Heart right ventricle (tissue), 16 donors: ENCODE data around the gene ZFP57. TPM values are rescaled to one million over a fixed set of nuclear protein-coding genes. Genes with fewer than 3 reads are reported as not detected.

Source experiments
- ATAC-seq, 8 donors: fragments of 200-7000 bp; cut with Tn5 transposase; one replicate each; pipeline ENCODE4 v1.9.1; 2020; ENCODE audit warnings: mild to moderate bottlenecking in 8 of 8, moderate library complexity in 8 of 8, moderate number of reproducible peaks in 1 of 8
- DNase-seq, 2 donors: peaks; one replicate each; pipeline ENCODE4 v3.0.0-alpha.2; 2020
- H3K27ac ChIP-seq, 10 donors: fragments of 200-600 bp; sonication (generic) in 2 of 10; one replicate each; pipeline versions ENCODE4 v1.5.0 to v1.8.0; 2020 to 2022; ENCODE audit warnings: mild to moderate bottlenecking in 3 of 10
- H3K27me3 ChIP-seq, 7 donors: fragments of 200-600 bp; one replicate each; pipeline ENCODE4 v1.8.0; 2021 to 2022; ENCODE audit warnings: mild to moderate bottlenecking in 2 of 7
- H3K36me3 ChIP-seq, 9 donors: fragments of 200-600 bp; sonication (generic) in 1 of 9; one replicate each; pipeline versions ENCODE4 v1.5.0 to v1.8.0; 2020 to 2022; ENCODE audit warnings: mild to moderate bottlenecking in 2 of 9
- H3K4me1 ChIP-seq, 9 donors: fragments of 200-600 bp; sonication (generic) in 1 of 9; one replicate each; pipeline versions ENCODE4 v1.5.0 to v1.8.0; 2020 to 2022; ENCODE audit warnings: mild to moderate bottlenecking in 4 of 9
- H3K4me3 ChIP-seq, 10 donors: fragments of 200-600 bp; sonication (generic) in 2 of 10; one replicate each; pipeline versions ENCODE4 v1.5.0 to v1.8.0; 2020 to 2022; ENCODE audit warnings: mild to moderate bottlenecking in 7 of 10, moderate library complexity in 2 of 10
- H3K9me3 ChIP-seq, 11 donors: fragments of 200-600 bp in 10 of 11; sonication (generic) in 2 of 11; one replicate each; pipeline versions ENCODE4 v1.5.0 to v1.8.0; 2013 to 2022; ENCODE audit warnings: mild to moderate bottlenecking in 2 of 11, control low read depth in 1 of 11, moderate library complexity in 1 of 11
- CTCF ChIP-seq, 9 donors: fragments of 200-600 bp; sonication (generic) in 2 of 9; IDR thresholded peaks; one replicate each; pipeline versions ENCODE4 v1.5.0 to v1.8.0; 2021 to 2022; ENCODE audit warnings: antibody characterized with exemption in 9 of 9, mild to moderate bottlenecking in 5 of 9, moderate library complexity in 1 of 9
- WGBS, 2 donors: extraction: QIAGEN DNeasy Blood & Tissue Kit; methylation state at CpG; one replicate each; pipeline ENCODE4 v1.1.7; 2013; ENCODE audit warnings: inconsistent platforms in 1 of 2; 5-methylcytosine and 5-hydroxymethylcytosine counted together
- intact Hi-C, 10 donors: fragments of 100-400 bp; cut with DNase I; formaldehyde crosslinking; loops; one replicate each; pipeline versions ENCODE4 v1.11.1 to v1.14.2; 2022
- polyA plus RNA-seq, 2 donors: library from polyadenylated mRNA; stranded (reverse); fragments of 200-250 nt; gene quantifications; one replicate each; pipeline ENCODE4 v1.2.3, GENCODE V29; 2013
- total RNA-seq, 10 donors: library from RNA; stranded (reverse); fragmentation: NEBNext Ultra II Directional in 3 of 10; extraction: Animal tissue kit (Norgen Biotek cat#: 25700) in 3 of 10; gene quantifications; one replicate each; pipeline versions ENCODE4 v1.2.1 to v1.2.4, GENCODE V29; 2021 to 2023
- donor health status: Arrhythmogenic right ventricular cardiomyopathy.
- donor health status: ischemic (EF 13 %, LVEDD 7.1; RV severe dilation, severe dysfunction).
- donor health status: healthy with polysubstance abuse.
- donor health status: DM: no; HTN: yes; CAD: no.
- donor health status: DM: no; HTN: no; CAD: no.
- donor health status: ischemic (EF 25% LVEDD 6.9; RV normal size, moderate dysfunction).
- donor health status: ischemic (EF 25% LVEDD 5.7; RV mildly dilated, moderate dysfunction).
- donor health status: healthy.
- donor health status: DM: yes; HTN: yes; CAD: no.
- donor health status: Ischemic cardiomyopathy.
- donor health status: ischemic (EF 35%, LVEDD 5.7; RV mildly dilated, moderate dysfunction).
- donor health status: nonischemic (EF 11% LVEDD 7.7; RV severe dilation, severe dysfunction).
- donor health status: DM: yes; HTN: yes; CAD: no.
- donor health status: PGD.
- donor health status: ischemic (EF 29% LVEDD 5.4; RV normal size, mild dysfunction).
- donor health status: nonischemic (EF 23%, LVEDD 6.1; RV moderate dilation, normal function).

ZFP57 gene
- total and polyA plus RNA-seq, 12 donors: 0.06 to 14.7 (median 2.5) TPM; not detected in 7

GRCh38 chr6:29679962-29680361, 990 bp downstream of the ZFP57 start:
- WGBS, 2 donors: 68 to 71% methylated on average over 13 of the region's 13 CpGs
- Histone ChIP-seq H3K27me3 (peaks cover 0 to 14% (median 0%) of the 10 kb centered on the region in 7 donors), H3K9me3 (peaks cover 0 to under 1% (median 0%) of the 10 kb centered on the region in 11 donors), H3K4me3 (peak overlapping the region in 2 of 10 donors; percentile 46 to 53), H3K27ac (peak overlapping the region in 2 of 10 donors; percentile 25 to 61), H3K36me3 (no peaks in the 10 kb centered on the region), H3K4me1 (peaks cover 0 to 6% (median 0%) of the 10 kb centered on the region in 9 donors)
- intact Hi-C loops: no loop called here
- DNase-seq (no peak), ATAC-seq (peak in 3 of 8 donors; percentile 10 to 40 (median 35))
- no peak for TF ChIP-seq CTCF (IDR thresholded peaks at IDR 0.05)

DNA sequence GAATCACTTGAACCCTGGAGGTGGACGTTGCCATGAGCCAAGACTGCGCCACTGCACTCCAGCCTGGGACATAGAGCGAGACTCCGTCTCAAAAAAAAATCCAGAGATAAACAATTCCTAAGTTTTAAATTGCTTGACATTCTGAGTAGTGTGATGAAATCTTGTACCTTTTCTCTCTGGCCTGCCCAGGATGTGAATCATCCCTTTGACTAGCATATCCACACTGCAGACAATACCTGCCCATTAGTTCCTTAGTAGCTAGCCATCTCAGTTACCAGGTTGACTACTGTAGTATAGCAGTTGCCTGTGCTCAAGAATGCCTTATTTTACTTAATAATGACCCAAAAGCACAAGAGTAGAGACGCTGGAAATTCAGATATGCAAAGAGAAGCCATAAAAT, 2.8 kb downstream of the ZFP57 start:
- DNase-seq (no peak), ATAC-seq (no peak)
- 89 to 93% methylated on average over 5 of the region's 5 CpGs for WGBS, 2 donors
- intact Hi-C loops: no loop called here
- Histone ChIP-seq H3K27me3 (peaks cover 0 to 14% (median 0%) of the 10 kb centered on the region in 7 donors), H3K9me3 (no peaks in the 10 kb centered on the region), H3K4me3 (no peak overlapping the region), H3K4me1 (peaks cover 0 to 6% (median 0%) of the 10 kb centered on the region in 9 donors), H3K36me3 (no peaks in the 10 kb centered on the region), H3K27ac (peak overlapping the region in 1 of 10 donors; percentile 8)
- no peak for TF ChIP-seq CTCF (IDR thresholded peaks at IDR 0.05)

- Histone ChIP-seq H3K36me3 (no peaks in the 10 kb centered on the region), H3K27me3 (peaks cover 0 to 14% (median 7%) of the 10 kb centered on the region in 7 donors), H3K9me3 (no peaks in the 10 kb centered on the region), H3K4me3 (no peak overlapping the region), H3K4me1 (peaks cover 0 to 6% (median 0%) of the 10 kb centered on the region in 9 donors), H3K27ac (peak overlapping the region in 1 of 10 donors; percentile 43)
- intact Hi-C loops: no loop called here
- WGBS, 2 donors: 26 to 42% methylated on average over 2 of the region's 2 CpGs
- TF ChIP-seq CTCF (IDR thresholded peaks at IDR 0.05): no peak
- DNase-seq (no peak), ATAC-seq (peak in 3 of 8 donors; percentile 43 to 53 (median 52))
Observed at GRCh38 chr6:29676981-29677601, 3.9 kb downstream of the ZFP57 start.

GRCh38 chr6:29675561-29675960, 5.4 kb downstream of the ZFP57 start:
- ATAC-seq (no peak), DNase-seq (no peak)
- TF ChIP-seq CTCF (IDR thresholded peaks at IDR 0.05): no peak
- Histone ChIP-seq H3K27me3 (peaks cover 0 to 14% (median 8%) of the 10 kb centered on the region in 7 donors), H3K27ac (no peak overlapping the region), H3K4me3 (no peak overlapping the region), H3K4me1 (peaks cover 0 to 6% (median 0%) of the 10 kb centered on the region in 9 donors), H3K9me3 (no peaks in the 10 kb centered on the region), H3K36me3 (no peaks in the 10 kb centered on the region)
- WGBS, 2 donors: 93 to 98% methylated on average over 1 of the region's 1 CpG
- intact Hi-C loops: no loop called here
